ENCODE measurements around the gene PDE2A.

GRCh38 chr11:72575533-72576242 lies 98.5 kb downstream of the PDE2A start:
- no peak for TF ChIP-seq EZH2 (IDR thresholded peaks at IDR 0.05)
- TF ChIP-seq POLR2AphosphoS5 (IDR thresholded peaks at IDR 0.05; ENCODE audit: borderline replicate concordance, low read depth, low read length), result no peak
